ENCODE measurements around the gene PRKAG2.

Gene PRKAG2

GRCh38 chr7:151626422-151627115 lies 250.3 kb downstream of the PRKAG2 start:
- TF ChIP-seq GATA2 (IDR thresholded peaks at IDR 0.05; ENCODE audit: low read depth, low read length) (no peak), GATA3 (IDR thresholded peaks at IDR 0.05; ENCODE audit: low read depth, low read length) (no peak)

- no peak for TF ChIP-seq GATA3 (IDR thresholded peaks at IDR 0.05; ENCODE audit: low read depth, low read length)
- no peak for TF ChIP-seq GATA2 (IDR thresholded peaks at IDR 0.05; ENCODE audit: low read depth, low read length)
Measured at GRCh38 chr7:151625606-151626005, 251.3 kb downstream of the PRKAG2 start.

- TF ChIP-seq GATA2 (IDR thresholded peaks at IDR 0.05; ENCODE audit: low read depth, low read length): no peak
- TF ChIP-seq GATA3 (IDR thresholded peaks at IDR 0.05; ENCODE audit: low read depth, low read length): no peak
Measured at GRCh38 chr7:151624246-151624928, 252.5 kb downstream of the PRKAG2 start.

GRCh38 chr7:151623766-151624165 lies 253.1 kb downstream of the PRKAG2 start:
- no peak for TF ChIP-seq GATA3 (IDR thresholded peaks at IDR 0.05; ENCODE audit: low read depth, low read length)
- TF ChIP-seq GATA2 (IDR thresholded peaks at IDR 0.05; ENCODE audit: low read depth, low read length): no peak

GRCh38 chr7:151621961-151622360 lies 255.0 kb downstream of the PRKAG2 start:
- no peak for TF ChIP-seq GATA2 (IDR thresholded peaks at IDR 0.05; ENCODE audit: low read depth, low read length)
- no peak for TF ChIP-seq GATA3 (IDR thresholded peaks at IDR 0.05; ENCODE audit: low read depth, low read length)

GRCh38 chr7:151616443-151617213 lies 260.3 kb downstream of the PRKAG2 start:
- no peak for TF ChIP-seq GATA3 (IDR thresholded peaks at IDR 0.05; ENCODE audit: low read depth, low read length)
- TF ChIP-seq GATA2 (IDR thresholded peaks at IDR 0.05; ENCODE audit: low read depth, low read length): no peak

- TF ChIP-seq GATA3 (IDR thresholded peaks at IDR 0.05; ENCODE audit: low read depth, low read length) (no peak), GATA2 (IDR thresholded peaks at IDR 0.05; ENCODE audit: low read depth, low read length) (no peak)
Measured at GRCh38 chr7:151615784-151616183, 261.1 kb downstream of the PRKAG2 start.

GRCh38 chr7:151615058-151615457 lies 261.9 kb downstream of the PRKAG2 start:
- no peak for TF ChIP-seq GATA2 (IDR thresholded peaks at IDR 0.05; ENCODE audit: low read depth, low read length)
- TF ChIP-seq GATA3 (IDR thresholded peaks at IDR 0.05; ENCODE audit: low read depth, low read length): no peak

- no peak for TF ChIP-seq GATA2 (IDR thresholded peaks at IDR 0.05; ENCODE audit: low read depth, low read length)
Measured at GRCh38 chr7:151614019-151614418, 262.9 kb downstream of the PRKAG2 start.

GRCh38 chr7:151611878-151612277 lies 265.0 kb downstream of the PRKAG2 start:
- no peak for TF ChIP-seq GATA3 (IDR thresholded peaks at IDR 0.05; ENCODE audit: low read depth, low read length)
- TF ChIP-seq GATA2 (IDR thresholded peaks at IDR 0.05; ENCODE audit: low read depth, low read length): no peak

GRCh38 chr7:151611041-151611440 lies 265.9 kb downstream of the PRKAG2 start:
- TF ChIP-seq GATA3 (IDR thresholded peaks at IDR 0.05; ENCODE audit: low read depth, low read length) (no peak), GATA2 (IDR thresholded peaks at IDR 0.05; ENCODE audit: low read depth, low read length) (no peak)

GRCh38 chr7:151608031-151608551 lies 268.8 kb downstream of the PRKAG2 start:
- TF ChIP-seq GATA2 (IDR thresholded peaks at IDR 0.05; ENCODE audit: low read depth, low read length) (no peak), GATA3 (IDR thresholded peaks at IDR 0.05; ENCODE audit: low read depth, low read length) (no peak)

- TF ChIP-seq GATA3 (IDR thresholded peaks at IDR 0.05; ENCODE audit: low read depth, low read length) (no peak), GATA2 (IDR thresholded peaks at IDR 0.05; ENCODE audit: low read depth, low read length) (no peak)
Measured at GRCh38 chr7:151607464-151607867, 269.4 kb downstream of the PRKAG2 start.

- TF ChIP-seq GATA3 (IDR thresholded peaks at IDR 0.05; ENCODE audit: low read depth, low read length) (no peak), GATA2 (IDR thresholded peaks at IDR 0.05; ENCODE audit: low read depth, low read length) (no peak)
Measured at GRCh38 chr7:151603951-151604350, 273.0 kb downstream of the PRKAG2 start.

Data from SH-SY5Y (cell line).